ENCODE data around the gene TRMT1.
"Not testable (repeated sequence)": the region's sequence is repeated elsewhere in the genome, so short reads cannot be mapped to it uniquely, and the experiment has no call there.

The TRMT1 gene

GRCh38 chr19:13150187-13150930 is 33.8 kb upstream of the TRMT1 start, which contains the start of the genes IER2 and STX10:
Gene IER2 (plus strand): TSS chr19:13150411. CDS start chr19:13153187, 2,776 bp downstream.
Gene STX10 (minus strand): TSS chr19:13150375. CDS start chr19:13150173, 202 bp downstream.
- DNase-seq (ENCODE audit: low read depth) = peak; percentile 90

DNA sequence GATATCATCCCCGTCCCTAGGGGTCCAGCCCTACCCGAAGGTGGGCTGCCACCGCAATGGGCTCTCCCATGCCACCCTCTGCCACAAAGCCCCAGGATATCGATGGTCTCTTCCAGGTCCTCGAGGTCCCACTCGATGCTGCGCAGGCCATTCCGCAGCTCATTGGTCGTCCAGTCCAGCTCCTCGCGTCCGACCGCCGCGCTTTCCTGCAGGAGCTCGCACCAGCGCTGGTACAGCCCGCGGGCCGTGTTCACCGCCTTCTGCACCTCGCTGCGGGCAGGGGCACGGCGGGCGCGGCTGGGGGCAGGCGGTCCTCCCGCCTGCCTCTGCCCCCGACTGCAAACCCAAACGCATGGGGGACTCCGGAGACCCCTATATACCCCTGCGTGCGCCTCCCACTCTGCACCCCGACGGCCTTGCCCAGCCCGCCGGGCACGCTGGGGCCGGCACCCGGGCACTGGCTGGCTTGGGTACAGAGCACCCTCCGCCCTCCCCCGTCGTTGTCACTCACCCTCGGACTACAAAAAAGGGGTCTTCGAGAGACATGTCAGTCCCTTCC is 33.2 kb upstream of the TRMT1 start:
- no peak for DNase-seq (ENCODE audit: low read depth)

DNA sequence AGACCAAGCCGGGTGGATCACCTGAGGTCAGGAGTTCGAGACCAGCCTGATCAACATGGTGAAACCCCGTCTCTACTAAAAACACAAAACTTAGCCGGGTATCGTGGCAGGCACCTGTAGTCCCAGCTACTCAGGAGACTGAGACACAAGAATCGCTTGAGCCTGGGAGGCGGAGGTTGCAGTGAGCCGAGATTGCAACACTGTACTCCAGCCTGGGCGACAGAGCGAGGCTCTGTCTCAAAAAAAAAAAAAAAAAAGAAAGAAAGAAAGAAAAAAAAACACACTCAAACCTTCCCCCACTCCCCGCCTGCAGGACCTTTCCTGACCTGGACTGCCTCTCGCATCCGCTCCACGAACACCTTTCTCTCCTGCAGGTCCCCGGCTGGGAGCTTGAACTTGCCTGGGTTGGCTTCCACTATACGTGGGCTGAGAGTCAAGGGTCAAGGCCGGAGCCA is 32.7 kb upstream of the TRMT1 start:
- DNase-seq (ENCODE audit: low read depth) = not testable (repeated sequence)

DNA sequence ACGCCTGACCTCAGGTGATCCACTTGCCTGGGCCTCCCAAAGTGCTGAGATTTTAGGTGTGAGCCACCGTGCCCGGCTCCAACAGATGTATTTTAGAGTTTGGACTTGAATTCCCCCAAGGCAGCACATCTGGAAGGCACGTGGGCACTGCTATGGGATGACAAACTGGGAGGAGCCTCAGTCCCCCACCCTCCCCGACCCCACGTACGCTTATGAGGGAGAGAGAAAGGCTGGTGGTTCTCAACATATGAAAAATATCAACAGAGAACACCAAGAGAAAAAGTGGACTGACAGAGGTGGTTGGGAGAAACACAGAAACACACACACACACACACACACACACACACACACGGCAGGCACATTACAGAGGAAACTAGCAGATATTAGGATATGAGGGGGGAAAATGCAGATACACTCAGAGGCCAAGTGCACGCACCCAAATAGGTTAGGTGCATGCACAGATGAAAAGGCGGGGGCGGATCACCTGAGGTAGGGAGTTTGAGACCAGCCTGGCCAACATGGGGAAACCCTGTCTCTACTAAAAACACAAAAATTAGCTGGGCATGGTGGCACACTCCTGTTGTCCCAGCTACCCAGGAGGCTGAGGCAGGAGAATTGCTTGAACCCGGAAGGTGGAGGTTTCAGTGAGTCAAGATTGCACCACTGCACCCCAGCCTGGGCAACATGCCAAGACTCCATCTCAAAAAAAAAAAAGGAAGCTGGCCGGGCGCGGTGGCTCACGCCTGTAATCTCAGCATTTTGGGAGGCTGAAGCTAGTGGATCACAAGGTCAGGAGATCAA is 30.4 kb upstream of the TRMT1 start:
- no peak for DNase-seq (ENCODE audit: low read depth)

- DNase-seq (ENCODE audit: low read depth) = no peak
Measured at GRCh38 chr19:13139633-13140311, 23.2 kb upstream of the TRMT1 start.

DNA sequence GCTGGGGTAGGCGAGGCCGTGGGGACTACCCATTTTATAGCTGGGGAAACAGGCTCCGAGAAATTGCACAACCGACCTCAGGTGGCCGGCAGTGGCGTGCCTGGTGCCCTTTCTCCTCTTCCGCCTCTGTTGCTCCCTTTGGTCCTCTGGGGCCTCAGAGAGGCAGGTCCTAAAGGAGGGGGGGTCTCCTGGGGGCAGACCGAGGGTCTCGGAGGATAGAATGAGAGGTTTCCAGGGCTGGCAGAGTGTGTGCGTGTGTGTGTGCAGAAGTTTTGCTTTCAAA is 22.3 kb upstream of the TRMT1 start:
- no peak for DNase-seq (ENCODE audit: low read depth)

- no peak for DNase-seq (ENCODE audit: low read depth)
Measured at GRCh38 chr19:13138171-13138915, 21.8 kb upstream of the TRMT1 start.

DNA sequence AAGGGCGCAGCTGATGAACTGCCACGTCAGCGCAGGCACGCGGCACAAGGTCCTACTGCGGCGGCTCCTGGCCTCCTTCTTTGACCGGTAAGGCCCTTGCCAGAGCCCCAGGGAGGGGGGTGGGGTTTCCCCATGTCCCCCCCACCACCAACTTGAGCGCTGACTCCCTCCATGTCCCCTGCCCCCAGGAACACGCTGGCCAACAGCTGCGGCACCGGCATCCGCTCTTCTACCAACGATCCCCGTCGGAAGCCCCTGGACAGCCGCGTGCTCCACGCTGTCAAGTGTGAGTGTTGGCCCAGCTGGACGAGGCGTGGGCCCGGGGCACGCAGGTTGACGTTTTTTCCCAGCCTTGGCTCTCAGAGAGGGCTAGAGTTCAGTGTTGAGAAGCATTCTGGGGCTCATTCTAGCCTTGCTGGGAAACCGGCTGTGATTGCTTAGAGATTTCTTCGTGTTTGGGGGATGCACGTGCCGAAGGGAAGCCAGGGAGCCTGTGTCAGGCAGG is 20.8 kb upstream of the TRMT1 start:
- DNase-seq (ENCODE audit: low read depth) = no peak

- DNase-seq (ENCODE audit: low read depth) = no peak
Measured at GRCh38 chr19:13135068-13136062, 18.8 kb upstream of the TRMT1 start.

- DNase-seq (ENCODE audit: low read depth) = no peak
Measured at GRCh38 chr19:13134626-13135025, 18.1 kb upstream of the TRMT1 start.

DNA sequence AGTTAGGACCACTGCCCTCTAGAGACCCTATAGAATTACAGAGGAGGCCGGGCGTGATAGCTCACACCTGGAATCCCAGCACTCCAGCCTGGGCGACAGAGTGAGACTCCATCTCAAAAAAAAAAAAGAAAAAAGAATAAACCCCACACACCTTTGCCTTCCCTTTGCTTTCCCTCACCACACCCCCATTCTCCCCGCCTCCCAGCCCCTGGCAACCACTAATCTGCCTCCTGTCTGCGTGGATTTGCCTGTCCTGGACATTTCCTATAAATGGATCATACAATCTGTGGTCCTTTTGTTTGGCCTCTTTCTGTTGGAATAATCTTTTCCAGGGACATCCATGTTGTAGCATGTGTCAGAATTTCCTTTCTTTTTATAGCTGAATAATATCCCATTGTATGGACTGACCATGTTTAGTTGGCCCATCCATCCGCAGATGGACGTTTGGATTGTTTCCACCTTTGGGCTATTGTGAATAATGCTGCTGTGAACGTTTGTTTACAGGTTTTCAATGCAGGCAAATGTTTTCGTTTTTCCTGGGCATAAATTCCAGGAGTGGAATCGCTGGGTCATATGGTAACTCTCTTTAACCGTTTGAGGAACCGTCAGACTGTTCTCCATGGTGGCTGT is 16.8 kb upstream of the TRMT1 start:
- DNase-seq (ENCODE audit: low read depth) = no peak

DNA sequence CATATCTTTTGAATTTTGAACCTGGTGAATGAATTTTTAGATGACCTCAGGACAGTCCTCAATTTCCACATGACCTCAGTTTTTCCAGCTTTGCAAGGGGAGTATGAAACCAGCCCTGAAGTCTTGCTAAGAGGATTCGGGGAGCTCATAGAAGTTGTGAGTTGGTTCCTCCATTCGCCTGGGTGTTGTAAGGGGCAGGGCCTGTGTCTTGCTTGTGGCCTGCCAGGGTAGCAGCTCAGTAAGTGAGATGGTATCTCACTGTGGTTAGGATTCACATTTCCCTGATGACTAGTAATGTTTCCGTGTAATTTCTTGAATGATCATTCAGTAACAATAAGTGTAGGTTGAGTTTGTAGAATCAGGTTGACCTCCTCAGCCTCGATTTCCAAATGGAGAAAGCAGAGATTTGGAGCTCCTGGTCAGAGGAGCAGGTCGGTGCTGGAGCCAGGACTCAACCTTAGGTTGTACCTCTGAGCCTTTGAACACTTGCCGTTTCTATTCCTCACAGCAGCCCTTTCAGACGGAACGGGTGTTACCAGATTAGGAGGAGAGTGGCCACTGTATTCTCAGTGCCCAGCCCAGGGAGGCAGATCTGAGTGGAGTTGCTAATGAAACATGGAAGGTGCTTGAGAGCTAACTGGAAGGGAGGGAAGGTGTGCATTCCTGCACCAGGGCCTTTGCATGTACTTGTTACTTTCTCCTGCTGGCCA is 16.1 kb upstream of the TRMT1 start:
- peak; percentile 51 for DNase-seq (ENCODE audit: low read depth)

GRCh38 chr19:13130886-13131490 is 14.4 kb upstream of the TRMT1 start:
- no peak for DNase-seq (ENCODE audit: low read depth)

DNA sequence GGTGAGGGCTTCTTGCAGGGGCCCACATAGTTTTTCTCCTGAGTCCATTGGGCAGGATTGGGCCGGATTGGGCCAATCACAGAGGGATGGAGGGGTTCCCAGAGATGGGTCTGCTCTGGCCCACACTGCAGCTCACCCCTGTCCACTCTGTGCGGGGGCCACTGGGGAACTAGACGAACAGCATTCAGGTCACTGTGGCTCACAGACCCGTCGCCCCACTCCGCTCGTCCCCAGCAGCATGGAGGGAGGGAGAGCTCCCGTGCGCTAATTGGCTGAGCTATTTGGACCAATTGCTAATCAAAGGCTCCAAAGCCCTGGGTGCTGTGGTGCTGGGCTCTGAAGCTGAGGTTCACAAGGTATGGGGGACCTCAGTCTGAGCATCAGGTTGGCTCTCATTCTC is 12.8 kb upstream of the TRMT1 start:
- no peak for DNase-seq (ENCODE audit: low read depth)

GRCh38 chr19:13128583-13128982 is 12.0 kb upstream of the TRMT1 start:
- DNase-seq (ENCODE audit: low read depth) = no peak

DNA sequence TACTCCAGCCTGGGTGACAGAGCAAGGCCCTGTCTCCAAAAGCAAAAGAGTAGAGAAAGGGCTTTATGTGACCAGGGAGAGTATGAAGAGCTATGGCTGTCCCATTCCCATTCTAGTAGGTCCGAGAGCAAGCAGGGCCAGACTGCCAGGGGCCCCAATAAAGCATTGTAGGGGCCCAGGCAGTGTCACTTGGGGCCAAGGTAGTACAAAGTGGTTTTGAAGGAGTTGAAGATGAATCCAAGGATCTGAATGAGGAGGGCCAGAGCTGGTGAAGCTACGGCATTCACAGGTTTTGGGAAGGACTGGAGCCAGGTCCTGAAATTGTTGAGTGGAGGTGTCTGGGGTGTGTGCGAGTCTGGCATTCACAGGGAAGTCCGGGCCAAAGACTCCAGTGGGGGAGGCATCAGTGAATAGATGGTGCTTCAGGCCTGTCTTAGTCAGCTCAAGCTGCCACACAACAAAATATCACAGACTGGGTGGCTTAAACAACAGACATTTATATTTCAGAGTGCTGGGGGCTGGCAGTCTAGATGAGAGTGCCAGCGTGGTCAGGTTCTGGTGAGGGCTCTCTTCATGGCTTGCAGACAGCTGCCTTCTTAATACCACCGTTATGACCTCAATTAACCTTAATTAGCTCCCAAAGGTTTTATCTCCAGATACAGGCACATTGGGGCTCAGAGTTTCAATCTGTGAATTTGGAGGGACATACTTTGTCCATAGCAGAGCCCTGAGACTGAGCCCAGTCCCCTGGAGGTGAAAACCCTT is 11.5 kb upstream of the TRMT1 start:
- DNase-seq (ENCODE audit: low read depth) = no peak

- DNase-seq (ENCODE audit: low read depth) = no peak
Measured at GRCh38 chr19:13127051-13127450, 10.5 kb upstream of the TRMT1 start.

Measured in T-helper 22 cell (primary cell).